CD14-positive monocyte (primary cell): ENCODE data around the gene MYL6. TPM values are rescaled to one million over a fixed set of nuclear protein-coding genes. Genes with fewer than 3 reads are reported as not detected.

Source experiments
- DNase-seq, 3 donors: peaks; one replicate each; pipeline ENCODE4 v3.0.0-alpha.2; 2011 to 2022
- H2AFZ ChIP-seq: 2 replicates; pipeline ENCODE4 v1.6.0; 2012; ENCODE audit warnings: mild to moderate bottlenecking, low read depth, low read length, inconsistent platforms; ENCODE audit not compliant: insufficient read depth, poor library complexity, severe bottlenecking
- H3K27ac ChIP-seq, 2 donors: 1 replicate in 1 of 2; 2 replicates in 1 of 2; pipeline ENCODE4 v1.5.1; 2012 to 2013; ENCODE audit warnings: low read length in 2 of 2, control low read depth in 1 of 2, inconsistent platforms in 1 of 2, low read depth in 1 of 2, mild to moderate bottlenecking in 1 of 2
- H3K27me3 ChIP-seq, 2 donors: one replicate each; pipeline versions ENCODE4 v1.6.0 to v1.6.1; 2011 to 2013; ENCODE audit warnings: low read length in 2 of 2; ENCODE audit not compliant: control insufficient read depth in 2 of 2, insufficient read depth in 2 of 2
- H3K36me3 ChIP-seq, 2 donors: replicated peaks in 1 of 2; 1 replicate in 1 of 2; 2 replicates in 1 of 2; pipeline versions ENCODE4 v1.5.1 to v1.6.1; 2012 to 2013; ENCODE audit warnings: low read length in 2 of 2, control low read depth in 1 of 2, inconsistent platforms in 1 of 2, mild to moderate bottlenecking in 1 of 2; ENCODE audit not compliant: insufficient read depth in 2 of 2, control insufficient read depth in 1 of 2
- H3K4me1 ChIP-seq, 2 donors: 1 replicate in 1 of 2; 2 replicates in 1 of 2; pipeline versions ENCODE4 v1.5.1 to v1.6.1; 2012 to 2013; ENCODE audit warnings: low read length in 2 of 2, control low read depth in 1 of 2, inconsistent platforms in 1 of 2, mild to moderate bottlenecking in 1 of 2, moderate library complexity in 1 of 2; ENCODE audit not compliant: insufficient read depth in 2 of 2, control insufficient read depth in 1 of 2
- H3K4me2 ChIP-seq: replicated peaks from 2 replicates; pipeline ENCODE3; 2012; ENCODE audit warnings: low read length, moderate library complexity, mild to moderate bottlenecking; ENCODE audit not compliant: poor library complexity, severe bottlenecking; ENCODE audit errors: extremely low read depth
- H3K4me3 ChIP-seq, 3 experiments: fragments of 200-600 bp in 1 of 3; sonication (generic) in 1 of 3; replicated peaks in 1 of 3; 1 replicate in 2 of 3; 2 replicates in 1 of 3; pipeline ENCODE4 v1.5.1; 2011 to 2013; ENCODE audit warnings: low read length in 3 of 3, mild to moderate bottlenecking in 3 of 3, control low read depth in 2 of 3, low read depth in 2 of 3, inconsistent platforms in 1 of 3, moderate library complexity in 1 of 3
- H3K79me2 ChIP-seq: 2 replicates; pipeline ENCODE4 v1.6.0; 2012; ENCODE audit warnings: mild to moderate bottlenecking, control low read depth, inconsistent platforms, low read length, moderate library complexity; ENCODE audit not compliant: insufficient read depth
- H3K9ac ChIP-seq: 2 replicates; pipeline ENCODE4 v1.6.0; 2017; ENCODE audit warnings: low read length, mild to moderate bottlenecking; ENCODE audit not compliant: insufficient read depth, poor library complexity, severe bottlenecking
- H3K9me3 ChIP-seq, 2 donors: replicated peaks in 1 of 2; 1 replicate in 1 of 2; 2 replicates in 1 of 2; pipeline versions ENCODE4 v1.5.1 to v1.6.1; 2012 to 2013; ENCODE audit warnings: low read length in 2 of 2, control low read depth in 1 of 2; ENCODE audit not compliant: control insufficient read depth in 1 of 2, insufficient read depth in 1 of 2
- H4K20me1 ChIP-seq: 2 replicates; pipeline ENCODE4 v1.6.0; 2012; ENCODE audit warnings: mild to moderate bottlenecking, low read length, control low read depth, moderate library complexity; ENCODE audit not compliant: insufficient read depth
- H3K27ac Mint-ChIP-seq, 7 donors: one replicate each; pipeline ENCODE4 v1.8.0; 2020; ENCODE audit warnings: mild to moderate bottlenecking in 7 of 7, mixed read lengths in 7 of 7, moderate library complexity in 6 of 7, inconsistent platforms in 2 of 7
- H3K27me3 Mint-ChIP-seq, 3 donors: one replicate each; pipeline ENCODE4 v1.8.0; 2021 to 2022; ENCODE audit warnings: low read depth in 3 of 3, mild to moderate bottlenecking in 3 of 3, mixed read lengths in 3 of 3, moderate library complexity in 3 of 3, inconsistent platforms in 1 of 3
- H3K36me3 Mint-ChIP-seq, 2 donors: one replicate each; pipeline ENCODE4 v1.8.0; 2020; ENCODE audit warnings: mixed read lengths in 2 of 2, inconsistent platforms in 1 of 2, mild to moderate bottlenecking in 1 of 2
- H3K4me1 Mint-ChIP-seq: one replicate; pipeline ENCODE4 v1.8.0; 2020; ENCODE audit warnings: mild to moderate bottlenecking, mixed read lengths
- H3K4me3 Mint-ChIP-seq, 2 donors: one replicate each; pipeline ENCODE4 v1.8.0; 2020; ENCODE audit warnings: mild to moderate bottlenecking in 2 of 2, mixed read lengths in 2 of 2, moderate library complexity in 1 of 2
- H3K9me3 Mint-ChIP-seq, 7 donors: one replicate each; pipeline ENCODE4 v1.8.0; 2020 to 2022; ENCODE audit warnings: mixed read lengths in 7 of 7, mild to moderate bottlenecking in 6 of 7, moderate library complexity in 6 of 7, inconsistent platforms in 2 of 7
- CTCF ChIP-seq: fragments of 200-600 bp; IDR thresholded peaks from one replicate; pipeline ENCODE4 v1.8.0; 2022; ENCODE audit warnings: antibody characterized with exemption, mild to moderate bottlenecking
- WGBS: methylation state at CpG from one replicate; pipeline ENCODE4 v1.1.5; 2013; ENCODE audit warnings: missing lambda C conversion rate; ENCODE audit not compliant: insufficient coverage; 5-methylcytosine and 5-hydroxymethylcytosine counted together
- intact Hi-C, 2 donors: fragments of 100-400 bp; cut with micrococcal nuclease; formaldehyde crosslinking; loops; one replicate each; pipeline versions ENCODE4 v1.15.0 to v1.15.1; 2023
- polyA plus RNA-seq, 3 donors: library from polyadenylated mRNA; depleted of rRNA in 1 of 3; unstranded in 2 of 3; stranded (reverse) in 1 of 3; fragments of 300-500 nt in 2 of 3; fragments of >200 nt in 1 of 3; fragmentation: Illumina TruSeq in 2 of 3; gene quantifications; 1 replicate in 2 of 3; 2 replicates in 1 of 3; pipeline ENCODE4 v1.2.3, GENCODE V29; 2012 to 2021

Gene MYL6
- polyA plus RNA-seq, 3 donors, result 1,962 to 3,939 (median 3,189) TPM

- Histone ChIP-seq H3K4me2 (peak overlapping the region; percentile 99), H3K27ac (peak overlapping the region; percentile 54 to 78), H2AFZ (peak overlapping the region; percentile 84), H3K36me3 (peaks cover 31 to 35% of the 10 kb centered on the region in 2 donors), H3K79me2 (peaks cover 44% of the 10 kb centered on the region), H3K4me1 (peaks cover 53 to 62% of the 10 kb centered on the region in 2 donors), H3K9me3 (no peaks in the 10 kb centered on the region), H3K27me3 (no peaks in the 10 kb centered on the region), H4K20me1 (no peaks in the 10 kb centered on the region), H3K9ac (peak overlapping the region; percentile 68), H3K4me3 (peak overlapping the region; percentile 60 to 99 (median 94))
- peaks cover 39% of the 10 kb centered on the region in 2 donors for H3K36me3 Mint-ChIP-seq
- no peak for DNase-seq
- H3K9me3 Mint-ChIP-seq, result peaks cover 0 to 4% (median 0%) of the 10 kb centered on the region in 7 donors
- peak overlapping the region; percentile 95 to 98 for H3K4me3 Mint-ChIP-seq
- TF ChIP-seq CTCF, result no peak
- WGBS, result 0% methylated on average over 10 of the region's 20 CpGs
- peaks cover 0 to 6% (median 1%) of the 10 kb centered on the region in 3 donors for H3K27me3 Mint-ChIP-seq
- intact Hi-C loops, result loop anchor here (2.0 to 10.0 kb wide), 4 partner anchors 22 to 336 kb away; partner anchors contain the start of genes SPRYD4 (in 2 of the 2), NABP2 (in 1 of the 2) and RNF41 (in 1 of the 2)
- H3K27ac Mint-ChIP-seq, result peak overlapping the region; percentile 84 to 94 (median 93)
- H3K4me1 Mint-ChIP-seq, result peaks cover 53% of the 10 kb centered on the region
These were observed 29.4 kb upstream of the MYL6 start for GRCh38 chr12:56128670-56129205.

- H3K4me3 Mint-ChIP-seq, result peak overlapping the region; percentile 95 to 98
- H3K9me3 Mint-ChIP-seq, result peaks cover 0 to 4% (median 0%) of the 10 kb centered on the region in 7 donors
- peaks cover 38 to 41% of the 10 kb centered on the region in 2 donors for H3K36me3 ChIP-seq
- H3K9me3 ChIP-seq, result no peaks in the 10 kb centered on the region
- peak overlapping the region; percentile 54 to 78 for H3K27ac ChIP-seq
- TF ChIP-seq CTCF, result no peak
- peaks cover 42 to 43% of the 10 kb centered on the region in 2 donors for H3K36me3 Mint-ChIP-seq
- peaks cover 49 to 55% of the 10 kb centered on the region in 2 donors for H3K4me1 ChIP-seq
- H3K9ac ChIP-seq, result peak overlapping the region; percentile 68
- H3K4me2 ChIP-seq, result peak overlapping the region; percentile 99
- peak in 1 of 3 donors; percentile 27 for DNase-seq
- H3K27me3 ChIP-seq, result no peaks in the 10 kb centered on the region
- peaks cover 38% of the 10 kb centered on the region for H3K79me2 ChIP-seq
- peak overlapping the region; percentile 84 for H2AFZ ChIP-seq
- intact Hi-C loops, result loop anchor here (2.0 to 10.0 kb wide), 4 partner anchors 21 to 335 kb away; partner anchors contain the start of genes SPRYD4 (in 2 of the 2), NABP2 (in 1 of the 2) and RNF41 (in 1 of the 2)
- H3K4me1 Mint-ChIP-seq, result peaks cover 47% of the 10 kb centered on the region
- WGBS, result 0% methylated on average over 23 of the region's 29 CpGs
- H4K20me1 ChIP-seq, result no peaks in the 10 kb centered on the region
- H3K27ac Mint-ChIP-seq, result peak overlapping the region; percentile 84 to 94 (median 93)
- peaks cover 0 to 6% (median 1%) of the 10 kb centered on the region in 3 donors for H3K27me3 Mint-ChIP-seq
- peak overlapping the region; percentile 60 to 99 (median 94) for H3K4me3 ChIP-seq
These were observed 28.8 kb upstream of the MYL6 start for GRCh38 chr12:56129206-56129941.
